Left lung (tissue), 10 donors: Measurements from ENCODE around the gene PPT1. TPM values are rescaled to one million over a fixed set of nuclear protein-coding genes. Genes with fewer than 3 reads are reported as not detected.
"Not testable (repeated sequence)": the region's sequence is repeated elsewhere in the genome, so short reads cannot be mapped to it uniquely, and the experiment has no call there.

ENCODE experiments used
- ATAC-seq: fragments of 200-7000 bp; cut with Tn5 transposase; one replicate; pipeline ENCODE4 v1.9.1; 2020; ENCODE audit warnings: moderate library complexity
- DNase-seq, 4 donors: peaks; one replicate each; pipeline ENCODE4 v3.0.0-alpha.2; 2013 to 2020
- H3K27ac ChIP-seq, 2 donors: fragments of 200-600 bp; sonication (generic) in 1 of 2; one replicate each; pipeline versions ENCODE4 v1.5.0 to v1.8.0; 2020 to 2021
- H3K27me3 ChIP-seq, 2 donors: fragments of 200-600 bp; sonication (generic) in 1 of 2; one replicate each; pipeline versions ENCODE4 v1.5.0 to v1.8.0; 2020 to 2021
- H3K36me3 ChIP-seq, 2 donors: fragments of 200-600 bp; sonication (generic) in 1 of 2; one replicate each; pipeline versions ENCODE4 v1.5.0 to v1.8.0; 2020 to 2021
- H3K4me1 ChIP-seq, 2 donors: fragments of 200-600 bp; one replicate each; pipeline ENCODE4 v1.8.0; 2021
- H3K4me3 ChIP-seq, 2 donors: fragments of 200-600 bp; sonication (generic) in 1 of 2; one replicate each; pipeline versions ENCODE4 v1.5.0 to v1.8.0; 2020 to 2021; ENCODE audit warnings: mild to moderate bottlenecking in 1 of 2
- H3K9me3 ChIP-seq, 2 donors: fragments of 200-600 bp; sonication (generic) in 1 of 2; one replicate each; pipeline versions ENCODE4 v1.5.0 to v1.8.0; 2020 to 2021
- intact Hi-C, 2 donors: fragments of 100-400 bp; cut with DNase I; formaldehyde crosslinking; loops; one replicate each; pipeline versions ENCODE4 v1.11.2 to v1.14.2; 2022
- polyA plus RNA-seq, 6 donors: library from polyadenylated mRNA; unstranded; fragments of 120-200 nt; gene quantifications; one replicate each; pipeline ENCODE4 v1.2.1, GENCODE V29; 2013; ENCODE audit not compliant: insufficient read length in 6 of 6
- total RNA-seq, 2 donors: library from RNA; stranded (reverse); fragmentation: NEBNext Ultra II Directional; extraction: Animal tissue kit (Norgen Biotek cat#: 25700); gene quantifications; one replicate each; pipeline ENCODE4 v1.2.1, GENCODE V29; 2021
- TF ChIP-seq, protein P1 (sequence below), 2 donors: fragments of 200-600 bp; sonication (generic) in 1 of 2; IDR thresholded peaks; one replicate each; pipeline versions ENCODE4 v1.5.0 to v1.8.0; 2021; ENCODE audit warnings: antibody characterized with exemption in 2 of 2
- donor health status: DM: no; HTN: yes; CAD: no.
- donor health status: DM: no; HTN: no; CAD: no.

PPT1 gene
- total and polyA plus RNA-seq, 8 donors: 87.3 to 195 (median 99.8) TPM

GRCh38 chr1:40084750-40085149 lies 12.3 kb downstream of the PPT1 start:
- H3K9me3 ChIP-seq, H3K4me3 ChIP-seq, H3K27me3 ChIP-seq, intact Hi-C loops, H3K27ac ChIP-seq: not testable (repeated sequence)
- TF ChIP-seq, protein P1, sequence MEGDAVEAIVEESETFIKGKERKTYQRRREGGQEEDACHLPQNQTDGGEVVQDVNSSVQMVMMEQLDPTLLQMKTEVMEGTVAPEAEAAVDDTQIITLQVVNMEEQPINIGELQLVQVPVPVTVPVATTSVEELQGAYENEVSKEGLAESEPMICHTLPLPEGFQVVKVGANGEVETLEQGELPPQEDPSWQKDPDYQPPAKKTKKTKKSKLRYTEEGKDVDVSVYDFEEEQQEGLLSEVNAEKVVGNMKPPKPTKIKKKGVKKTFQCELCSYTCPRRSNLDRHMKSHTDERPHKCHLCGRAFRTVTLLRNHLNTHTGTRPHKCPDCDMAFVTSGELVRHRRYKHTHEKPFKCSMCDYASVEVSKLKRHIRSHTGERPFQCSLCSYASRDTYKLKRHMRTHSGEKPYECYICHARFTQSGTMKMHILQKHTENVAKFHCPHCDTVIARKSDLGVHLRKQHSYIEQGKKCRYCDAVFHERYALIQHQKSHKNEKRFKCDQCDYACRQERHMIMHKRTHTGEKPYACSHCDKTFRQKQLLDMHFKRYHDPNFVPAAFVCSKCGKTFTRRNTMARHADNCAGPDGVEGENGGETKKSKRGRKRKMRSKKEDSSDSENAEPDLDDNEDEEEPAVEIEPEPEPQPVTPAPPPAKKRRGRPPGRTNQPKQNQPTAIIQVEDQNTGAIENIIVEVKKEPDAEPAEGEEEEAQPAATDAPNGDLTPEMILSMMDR (IDR thresholded peaks at IDR 0.05): peak; percentile 74 to 87
- H3K36me3 ChIP-seq: peaks cover 0 to 73% of the 10 kb centered on the region in 2 donors
- ATAC-seq (peak; percentile 37), DNase-seq (peak in 3 of 4 donors; percentile 44 to 87 (median 70))
- H3K4me1 ChIP-seq: peaks cover 0 to 35% of the 10 kb centered on the region in 2 donors

- Histone ChIP-seq H3K27ac (no peak overlapping the region), H3K27me3 (no peaks in the 10 kb centered on the region), H3K36me3 (peaks cover 0 to 69% of the 10 kb centered on the region in 2 donors), H3K4me1 (peaks cover 0 to 63% of the 10 kb centered on the region in 2 donors), H3K4me3 (no peak overlapping the region), H3K9me3 (no peaks in the 10 kb centered on the region)
- no peak for DNase-seq
- intact Hi-C loops: no loop called here
- TF ChIP-seq, protein P1 (IDR thresholded peaks at IDR 0.05): no peak
- no peak for ATAC-seq
These were observed 15.2 kb downstream of the PPT1 start for GRCh38 chr1:40081871-40082270.

DNA sequence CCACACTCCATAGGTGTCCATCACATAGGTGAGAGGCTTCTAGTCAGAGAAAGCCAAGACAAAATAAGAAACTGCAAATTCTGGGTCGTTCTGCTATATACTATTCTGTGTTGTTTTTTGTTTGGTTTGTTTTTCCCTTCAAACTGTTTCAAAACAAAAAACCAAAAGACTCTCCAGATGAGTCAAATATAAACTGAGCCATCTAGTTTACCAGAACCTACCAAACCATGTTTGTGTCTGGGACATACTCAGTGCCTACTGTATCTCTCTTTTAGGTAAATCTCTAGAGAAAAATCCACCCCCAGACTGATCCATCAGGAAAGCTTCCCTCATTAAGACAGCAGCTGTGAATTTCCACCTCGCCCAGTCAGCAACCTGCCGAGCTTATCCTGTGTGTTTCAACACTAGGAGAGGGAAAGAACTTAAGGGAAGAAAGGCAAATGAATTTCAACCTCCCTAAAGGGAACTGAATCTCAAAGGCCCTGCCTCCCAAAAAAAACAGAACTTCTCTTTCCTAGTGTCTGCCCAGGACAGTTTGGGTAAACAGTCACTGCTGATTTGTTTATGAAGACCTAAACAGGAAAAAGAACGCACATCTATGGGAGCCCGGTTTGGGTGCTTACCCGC lies 17.2 kb downstream of the PPT1 start:
- H3K4me1 ChIP-seq: peaks cover 5 to 79% of the 10 kb centered on the region in 2 donors
- DNase-seq (no peak), ATAC-seq (no peak)
- intact Hi-C loops: no loop called here
- no peaks in the 10 kb centered on the region for H3K9me3 ChIP-seq
- H3K4me3 ChIP-seq: no peak overlapping the region
- peaks cover 0 to 72% of the 10 kb centered on the region in 2 donors for H3K36me3 ChIP-seq
- peak overlapping the region in 1 of 2 donors; percentile 33 for H3K27ac ChIP-seq
- H3K27me3 ChIP-seq: no peaks in the 10 kb centered on the region
- TF ChIP-seq, protein P1 (IDR thresholded peaks at IDR 0.05): no peak

GRCh38 chr1:40078512-40079333 lies 18.3 kb downstream of the PPT1 start:
- Histone ChIP-seq H3K27ac (no peak overlapping the region), H3K4me1 (peaks cover 5 to 79% of the 10 kb centered on the region in 2 donors), H3K9me3 (no peaks in the 10 kb centered on the region), H3K27me3 (no peaks in the 10 kb centered on the region), H3K36me3 (peaks cover 0 to 76% of the 10 kb centered on the region in 2 donors), H3K4me3 (no peak overlapping the region)
- intact Hi-C loops: no loop called here
- TF ChIP-seq, protein P1 (IDR thresholded peaks at IDR 0.05): peak; percentile 72 to 78
- ATAC-seq (peak; percentile 75), DNase-seq (peak in 1 of 4 donors; percentile 36)

DNA sequence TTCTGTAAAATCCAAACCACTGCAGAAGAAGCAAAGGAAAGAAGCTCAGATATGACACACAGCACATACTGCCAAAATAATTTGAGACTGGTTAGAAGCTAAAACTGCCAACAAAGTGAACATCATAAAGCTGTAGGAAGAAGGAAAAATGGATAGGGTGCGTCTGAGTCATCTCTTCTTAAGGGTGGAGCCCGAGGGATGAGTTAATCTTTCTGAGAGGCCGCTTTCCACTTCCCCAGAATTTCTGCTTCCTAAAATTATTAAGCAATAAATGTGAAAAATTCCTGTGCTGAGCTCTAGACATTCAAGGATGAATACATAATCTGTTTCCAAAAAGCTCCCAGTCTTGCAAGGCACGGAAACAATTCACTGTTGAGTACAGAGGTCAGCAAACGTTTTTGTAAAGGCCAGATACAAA lies 20.1 kb downstream of the PPT1 start:
- peaks cover 5 to 87% of the 10 kb centered on the region in 2 donors for H3K4me1 ChIP-seq
- intact Hi-C loops: no loop called here
- TF ChIP-seq, protein P1 (IDR thresholded peaks at IDR 0.05): no peak
- ATAC-seq: peak; percentile 62
- H3K4me3 ChIP-seq: no peak overlapping the region
- DNase-seq: no peak
- H3K36me3 ChIP-seq: peaks cover 0 to 82% of the 10 kb centered on the region in 2 donors
- no peaks in the 10 kb centered on the region for H3K9me3 ChIP-seq
- peak overlapping the region; percentile 45 to 70 for H3K27ac ChIP-seq
- H3K27me3 ChIP-seq: no peaks in the 10 kb centered on the region
